ENCODE results near the gene GCAT. TPM values are rescaled to one million over a fixed set of nuclear protein-coding genes. Genes with fewer than 3 reads are reported as not detected.
A peak's percentile ranks its signal among the peaks of the same experiment; 100 is the strongest.

The GCAT gene
- total RNA-seq, 1 donor from 2014 or later: 8.8 TPM

GRCh38 chr22:37852418-37852817 lies 44.7 kb downstream of the GCAT start:
- H3K27me3 ChIP-seq: no peaks in the 10 kb centered on the region

GRCh38 chr22:37854946-37855345 lies 47.2 kb downstream of the GCAT start:
- Histone ChIP-seq H3K27me3 (no peaks in the 10 kb centered on the region), H3K4me1 (peaks cover 12% of the 10 kb centered on the region), H3K27ac (no peak overlapping the region), H3K9me3 (no peaks in the 10 kb centered on the region), H3K4me3 (no peak overlapping the region), H3K36me3 (peaks cover 91% of the 10 kb centered on the region)
- DNase-seq (no peak), ATAC-seq (no peak)
- intact Hi-C loops (cut with DNase I): no loop called here
- no peak for TF ChIP-seq CTCF (IDR thresholded peaks at IDR 0.05)

More at GRCh38 chr22:37852418-37852817, 44.7 kb downstream of the GCAT start:
- Histone ChIP-seq H3K36me3 (peaks cover 69% of the 10 kb centered on the region), H3K9me3 (no peaks in the 10 kb centered on the region), H3K4me1 (peaks cover 14% of the 10 kb centered on the region), H3K4me3 (no peak overlapping the region), H3K27ac (no peak overlapping the region)
- intact Hi-C loops (cut with DNase I): no loop called here
- DNase-seq (no peak), ATAC-seq (no peak)
- TF ChIP-seq CTCF (IDR thresholded peaks at IDR 0.05): no peak

GRCh38 chr22:37855462-37855861 lies 47.7 kb downstream of the GCAT start:
- TF ChIP-seq CTCF (IDR thresholded peaks at IDR 0.05): no peak

GRCh38 chr22:37860796-37861421 lies 53.2 kb downstream of the GCAT start:
- ATAC-seq: peak; percentile 83
- Histone ChIP-seq H3K9me3 (no peaks in the 10 kb centered on the region), H3K27me3 (no peaks in the 10 kb centered on the region), H3K4me3 (no peak overlapping the region), H3K4me1 (no peaks in the 10 kb centered on the region), H3K27ac (no peak overlapping the region), H3K36me3 (peaks cover 97% of the 10 kb centered on the region)
- intact Hi-C loops (cut with DNase I): loop anchor here (10.0 kb wide), 1 partner anchor 46 kb away; no protein-coding TSS in a partner anchor
- TF ChIP-seq CTCF (IDR thresholded peaks at IDR 0.05): no peak
- no peak for DNase-seq

More at GRCh38 chr22:37855462-37855861, 47.7 kb downstream of the GCAT start:
- Histone ChIP-seq H3K36me3 (peaks cover 96% of the 10 kb centered on the region), H3K4me1 (peaks cover 7% of the 10 kb centered on the region), H3K27me3 (no peaks in the 10 kb centered on the region), H3K4me3 (no peak overlapping the region), H3K9me3 (no peaks in the 10 kb centered on the region), H3K27ac (no peak overlapping the region)
- DNase-seq (no peak), ATAC-seq (peak; percentile 60)
- intact Hi-C loops (cut with DNase I): no loop called here

- H3K27me3 ChIP-seq: no peaks in the 10 kb centered on the region
- DNase-seq (no peak), ATAC-seq (no peak)
- H3K27ac ChIP-seq: no peak overlapping the region
- H3K9me3 ChIP-seq: no peaks in the 10 kb centered on the region
- peaks cover 93% of the 10 kb centered on the region for H3K36me3 ChIP-seq
- H3K4me1 ChIP-seq: no peaks in the 10 kb centered on the region
- TF ChIP-seq CTCF (IDR thresholded peaks at IDR 0.05): no peak
- no peak overlapping the region for H3K4me3 ChIP-seq
- intact Hi-C loops (cut with DNase I): loop anchor here (10.0 kb wide), 1 partner anchor 48 kb away; no protein-coding TSS in a partner anchor
These were observed 55.0 kb downstream of the GCAT start for GRCh38 chr22:37862570-37863325.

All from upper lobe of right lung (tissue), 1 donor.